Coronary artery (tissue), 2 donors: ENCODE measurements around the gene SPPL3.
"Not testable (repeated sequence)": the region's sequence is repeated elsewhere in the genome, so short reads cannot be mapped to it uniquely, and the experiment has no call there.

Experiments
- DNase-seq: peaks from one replicate; pipeline ENCODE4 v3.0.0-alpha.2; 2017; ENCODE audit warnings: low spot score
- H3K27ac ChIP-seq, 2 donors: fragments of 200-600 bp; sonication (generic); one replicate each; pipeline ENCODE4 v1.5.1; 2016 to 2019
- H3K4me3 ChIP-seq: fragments of 200-600 bp; sonication (generic); 2 replicates; pipeline ENCODE4 v1.5.1; 2016; ENCODE audit warnings: mild to moderate bottlenecking, moderate library complexity
- CTCF ChIP-seq: fragments of 200-600 bp; sonication (generic); IDR thresholded peaks from one replicate; pipeline ENCODE4 v1.5.1; 2019; ENCODE audit warnings: antibody characterized with exemption

SPPL3 gene

GRCh38 chr12:120799243-120800045 lies 104.7 kb downstream of the SPPL3 start:
- Histone ChIP-seq H3K4me3 (no peak overlapping the region), H3K27ac (no peak overlapping the region)
- no peak for DNase-seq
- TF ChIP-seq CTCF, result no peak

GRCh38 chr12:120798696-120799095 lies 105.5 kb downstream of the SPPL3 start:
- Histone ChIP-seq H3K4me3 (no peak overlapping the region), H3K27ac (no peak overlapping the region)
- DNase-seq, result no peak
- no peak for TF ChIP-seq CTCF

- no peak for DNase-seq
- no peak for TF ChIP-seq CTCF
- H3K27ac ChIP-seq, result no peak overlapping the region
- H3K4me3 ChIP-seq, result no peak overlapping the region
Measured at GRCh38 chr12:120797677-120798642, 106.2 kb downstream of the SPPL3 start.

GRCh38 chr12:120795441-120796178 lies 108.5 kb downstream of the SPPL3 start:
- no peak overlapping the region for H3K4me3 ChIP-seq
- no peak for TF ChIP-seq CTCF
- no peak overlapping the region for H3K27ac ChIP-seq
- DNase-seq, result no peak

- H3K27ac ChIP-seq, result no peak overlapping the region
- no peak overlapping the region for H3K4me3 ChIP-seq
- no peak for TF ChIP-seq CTCF
- no peak for DNase-seq
Measured at GRCh38 chr12:120793357-120793756, 110.8 kb downstream of the SPPL3 start.

GRCh38 chr12:120792456-120792855 lies 111.7 kb downstream of the SPPL3 start:
- not testable (repeated sequence) for DNase-seq, H3K27ac ChIP-seq, H3K4me3 ChIP-seq

- TF ChIP-seq CTCF, result no peak
- Histone ChIP-seq H3K4me3 (no peak overlapping the region), H3K27ac (no peak overlapping the region)
Measured at GRCh38 chr12:120791669-120792176, 112.4 kb downstream of the SPPL3 start.

More at GRCh38 chr12:120791669-120792176, 112.4 kb downstream of the SPPL3 start:
- no peak for DNase-seq
